NCI-H128 (cell line): Measurements from ENCODE around the gene PSMD10.

Experiments used
- DNase-seq: peaks from one replicate; lab custom pipeline; 2025; ENCODE audit not compliant: unreplicated experiment; lab: John Stamatoyannopoulos, UW

Gene PSMD10

GRCh38 chrX:108072746-108073145 lies 18.6 kb downstream of the PSMD10 start:
- no peak for DNase-seq

- DNase-seq = no peak
Measured at GRCh38 chrX:108071578-108071977, 19.8 kb downstream of the PSMD10 start.

- no peak for DNase-seq
Measured at GRCh38 chrX:108070891-108071290, 20.5 kb downstream of the PSMD10 start.

GRCh38 chrX:108068121-108068520 lies 23.2 kb downstream of the PSMD10 start:
- no peak for DNase-seq

GRCh38 chrX:108064613-108065012 lies 26.7 kb downstream of the PSMD10 start:
- no peak for DNase-seq

GRCh38 chrX:108064001-108064400 lies 27.3 kb downstream of the PSMD10 start:
- DNase-seq = no peak

GRCh38 chrX:108059801-108060200 lies 31.5 kb downstream of the PSMD10 start:
- no peak for DNase-seq

GRCh38 chrX:108055546-108055945 lies 35.8 kb downstream of the PSMD10 start:
- no peak for DNase-seq

- no peak for DNase-seq
Measured at GRCh38 chrX:108053218-108053617, 38.1 kb downstream of the PSMD10 start.

GRCh38 chrX:108049649-108050048 lies 41.7 kb downstream of the PSMD10 start:
- no peak for DNase-seq

GRCh38 chrX:108044554-108045256 lies 46.6 kb downstream of the PSMD10 start, which contains the start of gene VSIG1:
TSS of gene VSIG1 (plus strand) at chrX:108045065. CDS start at chrX:108045131, 66 bp downstream.
- DNase-seq = no peak

- DNase-seq = no peak
Measured at GRCh38 chrX:108036298-108036973, 54.9 kb downstream of the PSMD10 start.

- no peak for DNase-seq
Measured at GRCh38 chrX:108034725-108035124, 56.6 kb downstream of the PSMD10 start.
